Measurements from ENCODE around the gene CABP7. TPM values are rescaled to one million over a fixed set of nuclear protein-coding genes. Genes with fewer than 3 reads are reported as not detected.

Gene CABP7
- total and polyA plus RNA-seq, 2 donors (not counting 3 experiments of a cell fraction or from before 2014, with no cell fraction given) = not detected

- Histone ChIP-seq H3K4me1 (ENCODE audit: control insufficient read depth, extremely low read depth, insufficient read depth, low read length) (no peaks in the 10 kb centered on the region), H2AFZ (ENCODE audit: low read depth, low read length) (no peak overlapping the region), H3K9me3 (replicated peaks; ENCODE audit: control insufficient read depth, insufficient read depth, low read length) (no peaks in the 10 kb centered on the region), H3K9me1 (replicated peaks; ENCODE audit: control insufficient read depth, extremely low read depth, insufficient read depth, low read length) (no peaks in the 10 kb centered on the region), H4K20me1 (replicated peaks; ENCODE audit: control insufficient read depth, extremely low read depth, insufficient read depth, low read length) (no peaks in the 10 kb centered on the region), H3K4me3 (replicated peaks in 1 of 3; ENCODE audit: insufficient read depth in 1 of 3, low read depth in 1 of 3, low read length in 3 of 3) (no peak overlapping the region), H3K36me3 (ENCODE audit: control insufficient read depth in 2 of 2, extremely low read depth in 1 of 2, insufficient read depth in 2 of 2, low read length in 2 of 2) (peaks cover 0 to 2% of the 10 kb centered on the region in 2 experiments), H3K79me2 (ENCODE audit: control insufficient read depth, insufficient read depth, low read length) (no peaks in the 10 kb centered on the region), H3K9ac (replicated peaks; ENCODE audit: extremely low read depth, insufficient read depth, low read length) (no peak overlapping the region), H3K27me3 (ENCODE audit: control insufficient read depth in 2 of 2, insufficient read depth in 2 of 2, low read length in 2 of 2) (no peaks in the 10 kb centered on the region), H3K4me2 (ENCODE audit: insufficient read depth, low read length) (no peak overlapping the region), H3K27ac (ENCODE audit: insufficient read depth, low read depth, low read length) (no peak overlapping the region)
- FAIRE-seq = no peak
- intact Hi-C loops (cut with micrococcal nuclease) (no loop called here), dilution Hi-C loops (cut with MboI; ENCODE audit: extremely low pct_ligation_motif_present, low sequenced_read_pairs) (no loop called here)
- ChIA-PET CTCF (interaction anchor here (1.2 to 1.4 kb wide), 2 partner anchors 31 to 358 kb away, joined by 3 to 4 read pairs; no protein-coding TSS in a partner anchor), POLR2A (no interaction called here)
- TF ChIP-seq POLR2AphosphoS5 (IDR thresholded peaks at IDR 0.05; ENCODE audit: insufficient read depth, low read depth, low read length) (no peak), MAX (IDR thresholded peaks at IDR 0.05; ENCODE audit: insufficient read depth, insufficient read length) (no peak), EZH2 (IDR thresholded peaks at IDR 0.05; ENCODE audit: borderline replicate concordance, low read depth, low read length, severe bottlenecking) (no peak), MYC (IDR thresholded peaks at IDR 0.05; ENCODE audit: low read depth, low read length) (no peak), CTCF (IDR thresholded peaks at IDR 0.05; ENCODE audit: extremely low read depth in 1 of 2, insufficient read depth in 1 of 2, low read depth in 1 of 2, low read length in 2 of 2) (no peak), POLR2A (IDR thresholded peaks at IDR 0.05; ENCODE audit: low read depth, low read length) (no peak), JUN (IDR thresholded peaks at IDR 0.05; ENCODE audit: borderline replicate concordance, insufficient read depth, insufficient read length, low read depth) (no peak), GATA2 (IDR thresholded peaks at IDR 0.05; ENCODE audit: insufficient read depth, insufficient read length, low read depth, low read length) (no peak), FOS (IDR thresholded peaks at IDR 0.05; ENCODE audit: borderline replicate concordance, insufficient read depth, low read length) (no peak)
- DNase-seq (ENCODE audit: low read depth, low spot score) = no peak
- no TSS peak for BruUV-seq (replicated peaks)
Observed at GRCh38 chr22:29731058-29731850, 11.5 kb downstream of the CABP7 start.

Data from endothelial cell of umbilical vein (primary cell).